GM19035 (cell line): ENCODE measurements around the gene TMC4.

Source experiments
- ATAC-seq: cut with Tn5 transposase; IDR thresholded peaks from one replicate; pipeline ENCODE4 v1.9.1; 2021; ENCODE audit not compliant: unreplicated experiment

TMC4 gene

GRCh38 chr19:54133312-54133956 lies 39.5 kb downstream of the TMC4 start:
- ATAC-seq = no peak

DNA sequence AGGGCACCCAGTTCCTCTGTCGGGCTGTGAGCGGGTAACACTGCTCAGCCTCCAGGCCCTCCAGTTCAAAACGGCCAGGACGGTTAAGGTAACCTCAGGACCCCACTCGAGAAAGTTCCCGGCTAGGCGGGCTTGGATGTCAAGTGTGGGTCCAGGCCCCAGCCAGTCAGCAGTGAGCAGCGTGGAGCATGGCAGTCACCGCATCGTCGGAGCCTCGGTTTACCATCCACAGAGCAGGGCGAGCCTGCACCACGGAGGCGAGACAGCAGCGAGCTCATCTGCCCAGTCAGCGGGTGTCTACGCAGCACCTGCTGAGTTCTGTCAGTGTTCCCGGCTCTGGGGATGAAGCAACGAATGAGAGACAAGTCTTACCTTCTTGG lies 43.4 kb downstream of the TMC4 start:
- ATAC-seq = no peak

- ATAC-seq = no peak
Observed at GRCh38 chr19:54128796-54129616, 44.0 kb downstream of the TMC4 start.

GRCh38 chr19:54128441-54128725 lies 44.6 kb downstream of the TMC4 start:
- no peak for ATAC-seq

GRCh38 chr19:54127688-54128440 lies 45.1 kb downstream of the TMC4 start:
- no peak for ATAC-seq

DNA sequence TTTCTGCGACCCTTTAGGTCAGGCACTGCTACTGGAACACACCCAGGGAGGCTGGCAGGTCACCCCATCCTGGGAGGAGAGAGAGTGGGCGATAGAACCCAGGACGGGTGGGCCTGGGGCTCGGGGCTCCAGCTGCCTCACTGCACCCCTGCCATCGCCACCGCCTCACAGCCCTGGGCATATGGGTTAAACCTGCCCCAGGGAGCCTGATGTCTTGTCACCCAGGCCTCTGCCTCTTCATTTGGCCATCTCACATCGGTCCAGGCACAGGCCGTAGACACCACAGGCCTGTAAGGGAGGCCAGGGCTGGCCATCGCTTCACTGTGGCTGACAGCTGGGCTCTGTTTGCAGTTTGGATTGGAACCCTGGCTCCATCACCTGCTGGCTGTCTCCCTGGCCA lies 47.2 kb downstream of the TMC4 start:
- ATAC-seq = no peak

GRCh38 chr19:54124393-54124792 lies 48.6 kb downstream of the TMC4 start:
- no peak for ATAC-seq

DNA sequence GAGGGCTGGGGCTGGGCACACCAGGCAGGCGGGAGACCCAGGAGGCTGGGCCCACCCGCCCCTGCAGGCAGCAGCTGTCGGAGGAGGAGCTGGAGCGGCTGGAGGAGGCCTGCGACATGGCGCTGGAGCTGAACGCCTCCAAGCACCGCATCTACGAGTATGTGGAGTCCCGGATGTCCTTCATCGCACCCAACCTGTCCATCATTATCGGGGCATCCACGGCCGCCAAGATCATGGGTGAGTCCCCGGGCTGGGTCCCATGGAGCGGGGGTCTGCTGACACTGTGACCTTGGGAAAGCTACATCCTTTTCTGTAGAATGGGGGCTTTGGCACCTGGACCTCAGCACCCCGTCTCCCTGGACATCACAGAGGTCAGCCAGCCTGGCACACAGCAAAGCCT lies 49.3 kb downstream of the TMC4 start:
- ATAC-seq = no peak

GRCh38 chr19:54121259-54121658 lies 51.7 kb downstream of the TMC4 start:
- no peak for ATAC-seq

DNA sequence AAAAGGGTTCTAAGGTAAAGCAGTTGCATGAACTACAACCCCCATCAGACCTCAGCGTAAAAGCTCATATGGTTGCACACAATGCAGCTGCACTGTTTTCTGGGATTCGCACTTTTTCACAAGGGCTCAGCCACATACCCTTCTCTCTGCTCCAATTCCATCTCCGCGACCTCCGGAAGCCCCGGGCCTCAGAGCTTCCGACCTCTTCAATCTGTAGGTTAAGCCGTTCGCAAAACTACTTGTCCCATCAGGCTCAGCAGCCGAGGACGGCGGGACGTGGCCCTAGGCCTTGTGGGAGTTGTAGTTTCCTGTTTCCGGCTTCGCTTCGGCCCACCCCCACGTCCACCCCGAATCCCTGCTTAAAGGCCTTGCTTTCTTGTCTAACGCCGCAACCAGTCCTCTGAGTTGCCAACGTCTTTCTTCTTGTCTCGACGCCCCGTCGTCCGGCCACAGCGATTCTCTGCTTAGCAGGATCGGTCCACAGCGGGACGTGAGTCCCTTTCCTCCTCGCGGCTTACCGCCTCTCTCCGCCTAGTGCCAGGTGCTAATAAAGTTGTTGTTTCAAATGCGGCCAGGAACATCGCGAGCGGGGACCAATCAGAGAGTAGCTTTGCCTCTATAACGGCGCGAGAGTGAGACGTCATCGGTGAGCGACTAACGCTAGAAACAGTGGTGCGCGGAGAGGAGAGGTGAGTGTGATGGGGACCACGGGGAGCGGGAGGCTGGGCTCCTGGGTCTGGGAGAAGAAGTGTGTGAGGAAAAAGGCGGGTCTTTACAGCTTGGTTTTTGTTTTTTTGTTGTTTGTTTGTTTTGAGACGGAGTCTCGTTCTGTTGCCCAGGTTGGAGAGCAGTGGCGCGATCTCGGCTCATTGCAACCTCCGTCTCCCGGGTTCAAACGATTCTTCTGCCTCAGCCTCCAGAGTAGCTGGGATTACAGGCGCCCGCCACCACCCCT lies 57.6 kb downstream of the TMC4 start, which contains the start of the genes PRPF31 and TFPT:
Gene PRPF31 (plus strand): TSS at position 646 of the 955 bp plus-strand sequence. CDS start 2,525 bp downstream, outside the sequence.
Gene TFPT (minus strand): TSS at position 549 of the 955 bp plus-strand sequence. CDS start 388 bp downstream, at position 161.
- ATAC-seq = peak; percentile 86

- no peak for ATAC-seq
Observed at GRCh38 chr19:54114340-54115108, 58.4 kb downstream of the TMC4 start.
